AG20443 (cell line): ENCODE results near the gene MEGF6.

Experiments
- DNase-seq: peaks from one replicate; pipeline ENCODE4 v3.0.0; 2012; ENCODE audit warnings: low spot score, mixed read lengths

The MEGF6 gene

DNA sequence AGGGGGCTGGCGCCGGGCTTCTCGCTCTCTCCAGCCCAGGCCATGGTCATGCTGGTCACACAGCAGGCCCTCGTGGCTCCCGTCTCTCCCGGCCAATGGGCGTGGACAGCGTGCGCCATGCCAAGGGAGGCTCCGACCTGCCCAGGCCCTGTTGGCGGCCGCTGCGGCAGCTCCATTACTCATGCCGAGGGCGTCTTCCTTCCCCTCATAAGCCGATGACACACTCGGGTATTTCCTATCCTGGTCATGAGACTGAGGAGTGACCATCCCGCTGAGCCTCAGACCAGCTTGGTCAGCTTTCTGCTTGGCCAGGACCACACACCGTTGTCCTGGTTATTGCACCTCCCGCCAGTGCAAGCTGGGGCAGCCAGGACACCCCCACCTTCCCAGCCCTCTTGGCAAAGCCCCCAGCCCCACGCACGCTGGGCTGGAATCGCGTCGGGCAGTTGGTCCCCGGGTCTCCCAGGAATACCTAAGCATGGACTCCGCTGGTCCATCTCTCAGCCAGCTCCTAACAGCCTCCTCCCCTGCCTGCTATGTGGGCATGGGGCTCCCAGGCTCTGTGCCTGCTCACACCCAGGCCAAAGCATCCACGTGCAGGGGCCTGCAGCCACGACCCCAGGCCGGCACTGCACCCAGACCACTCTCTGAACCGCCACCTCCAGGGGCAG, 107.0 kb downstream of the MEGF6 start:
- peak; percentile 97 for DNase-seq

DNA sequence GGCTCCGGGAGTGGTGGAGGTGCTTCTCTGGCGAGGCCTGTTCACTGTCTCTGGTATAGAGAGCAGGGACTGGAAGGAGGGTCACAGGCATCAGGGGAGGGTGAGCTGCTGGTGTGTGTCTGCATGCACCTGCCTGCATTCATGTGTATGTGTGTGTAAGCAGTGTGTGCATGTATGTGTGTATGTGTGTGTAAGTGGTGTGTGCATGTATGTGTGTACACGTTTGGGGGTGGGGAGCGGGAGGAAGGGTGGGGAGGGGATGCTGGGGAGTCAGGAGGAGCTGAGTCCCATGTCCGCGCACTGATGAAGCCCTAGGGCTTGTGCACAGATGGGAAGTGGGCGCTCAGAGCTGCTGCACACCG, 107.8 kb downstream of the MEGF6 start:
- DNase-seq: no peak

DNA sequence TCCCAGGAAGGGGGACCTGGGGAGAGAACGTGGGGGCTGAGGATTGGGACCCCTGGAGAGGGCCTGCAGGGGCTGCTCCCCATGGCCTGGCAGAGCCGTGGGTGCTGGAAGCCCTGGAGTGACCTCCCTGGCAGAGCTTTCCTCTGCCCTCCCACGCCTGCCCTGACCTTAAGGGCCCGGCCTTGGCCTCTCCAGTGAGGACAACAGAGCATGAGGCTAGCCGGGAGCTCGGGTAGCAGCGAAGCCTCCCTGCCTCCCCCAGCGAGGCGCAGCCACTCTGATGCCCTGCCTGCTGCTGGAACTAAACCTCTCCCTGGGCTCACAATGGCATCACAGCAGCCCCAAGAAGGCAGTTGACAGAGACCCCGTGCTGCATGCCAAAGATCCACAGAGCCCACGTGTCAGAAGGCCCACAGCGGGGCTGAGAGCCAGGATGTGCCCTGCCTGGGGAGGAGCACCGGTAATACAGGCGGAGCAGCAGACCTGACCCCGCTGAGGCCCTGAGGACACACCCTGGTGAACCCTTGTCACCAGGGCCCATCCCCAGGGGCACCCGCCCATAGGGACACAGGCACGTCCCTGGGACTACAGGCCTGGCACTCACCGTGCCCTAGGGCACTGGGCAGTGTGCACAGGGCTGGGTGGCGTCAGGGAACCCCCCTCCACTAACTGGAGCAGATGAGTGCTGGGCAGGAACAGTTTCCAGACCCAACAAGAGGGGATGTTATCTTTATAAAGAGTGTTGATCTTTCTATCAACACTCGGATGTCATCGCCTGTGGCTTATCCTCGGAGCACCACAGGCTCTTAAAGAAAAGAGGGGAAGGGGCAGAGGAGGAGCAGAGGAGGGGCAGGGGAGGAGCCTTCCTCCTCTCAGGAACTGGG, 108.4 kb downstream of the MEGF6 start:
- DNase-seq: no peak

DNA sequence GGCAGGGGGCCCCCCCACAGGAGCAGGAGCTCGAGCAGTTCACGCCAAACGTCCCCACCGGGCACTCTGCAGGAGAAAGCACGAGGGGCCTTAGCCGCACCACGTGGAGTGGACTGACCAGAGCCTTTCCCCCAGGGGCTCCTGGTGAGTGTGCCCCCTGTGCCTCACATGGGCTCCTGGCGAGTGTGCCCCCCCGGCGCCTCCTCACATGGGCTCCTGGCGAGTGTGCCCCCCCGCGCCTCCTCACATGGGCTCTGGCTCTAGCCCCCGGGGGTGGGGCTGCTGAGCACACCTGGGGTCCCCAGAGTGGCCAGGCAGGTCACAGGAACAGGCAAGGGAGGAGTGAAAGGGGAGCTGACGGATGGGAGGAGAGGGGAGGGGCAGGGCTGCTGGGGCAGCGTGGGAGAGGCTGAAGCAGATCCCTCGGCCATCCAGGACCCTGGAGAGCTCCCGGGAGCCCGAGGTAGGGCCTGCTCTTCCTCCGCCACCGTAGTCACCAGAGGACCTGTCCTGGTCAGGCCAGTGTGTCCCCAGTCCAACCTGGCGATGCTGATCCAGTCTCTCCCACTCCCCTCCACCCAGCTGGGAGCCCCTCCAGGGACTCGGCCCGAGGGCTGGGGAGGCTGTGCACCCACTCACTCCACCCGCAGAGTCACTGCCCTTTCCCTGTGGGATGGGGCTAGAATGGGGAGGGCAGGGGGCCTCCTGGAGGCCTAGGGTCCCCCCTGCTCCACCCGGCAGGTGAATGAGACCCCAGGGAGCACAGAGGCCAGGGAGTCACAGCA, 109.3 kb downstream of the MEGF6 start:
- DNase-seq: peak; percentile 59

DNA sequence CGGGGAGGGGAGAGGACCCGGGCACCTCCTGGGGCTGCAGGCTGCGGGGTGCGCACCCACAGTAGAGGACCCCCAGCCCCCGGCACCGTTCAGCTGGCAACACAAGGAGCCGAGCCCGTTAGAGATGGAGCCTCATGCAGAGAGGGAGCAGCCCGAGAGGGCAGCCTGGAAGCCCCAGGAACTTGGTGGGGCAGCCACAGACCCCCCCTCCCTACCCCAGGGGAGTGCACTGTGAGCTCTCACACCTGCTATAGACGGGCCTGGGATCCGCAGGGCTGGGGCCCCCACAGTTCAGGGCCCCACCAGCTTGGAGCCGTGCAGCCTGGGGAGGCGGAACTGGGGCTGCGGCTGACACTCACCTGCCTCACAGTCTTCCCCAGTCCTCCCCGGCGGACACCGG, 109.9 kb downstream of the MEGF6 start:
- DNase-seq: no peak

DNA sequence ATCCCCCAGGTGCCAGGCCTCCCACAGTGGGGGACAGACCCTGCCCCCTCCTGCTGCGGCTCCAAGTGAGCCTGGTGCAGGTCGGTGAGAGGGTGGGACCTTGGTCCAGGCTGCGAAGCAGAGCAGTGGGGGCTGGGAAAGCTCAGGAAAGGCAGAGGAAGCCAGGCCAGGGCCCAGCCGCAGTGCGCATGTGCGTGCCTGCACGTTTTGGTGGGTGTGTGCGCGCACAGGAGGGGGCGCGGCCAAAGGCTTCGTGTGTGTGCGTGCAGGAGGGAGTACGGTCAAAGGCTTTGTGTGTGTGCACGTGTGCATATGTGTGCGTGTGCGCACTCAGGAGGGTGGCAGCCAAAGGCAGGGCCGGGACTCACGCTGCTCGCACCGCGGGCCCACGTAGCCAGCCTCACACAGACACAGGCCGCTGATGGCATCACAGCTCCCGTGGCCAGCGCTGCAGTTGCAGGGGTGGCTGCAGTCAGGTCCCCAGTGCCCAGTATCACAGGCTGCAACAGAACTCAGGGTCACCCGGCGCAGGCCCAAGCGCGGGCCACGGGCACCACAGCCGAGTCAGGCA, 111.0 kb downstream of the MEGF6 start:
- no peak for DNase-seq

DNA sequence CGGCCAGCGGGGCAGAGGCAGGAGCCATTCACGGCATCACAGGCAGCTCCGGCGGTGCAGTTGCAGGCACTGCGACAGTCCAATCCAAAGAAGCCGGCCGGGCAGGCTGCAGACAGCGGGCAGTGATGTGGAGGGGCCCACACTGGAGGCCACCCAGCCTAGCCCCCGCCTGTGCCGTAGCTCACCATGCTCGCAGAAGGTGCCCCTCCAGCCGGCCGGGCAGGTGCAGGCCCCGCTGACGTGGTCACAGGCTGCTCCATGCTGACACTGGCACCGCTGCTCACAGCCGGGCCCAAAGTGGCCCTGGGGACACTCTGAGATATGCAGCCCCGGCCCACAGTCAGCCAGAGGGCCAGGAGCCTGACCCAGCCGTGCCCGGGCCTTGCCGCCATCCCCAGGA, 111.7 kb downstream of the MEGF6 start:
- no peak for DNase-seq

DNA sequence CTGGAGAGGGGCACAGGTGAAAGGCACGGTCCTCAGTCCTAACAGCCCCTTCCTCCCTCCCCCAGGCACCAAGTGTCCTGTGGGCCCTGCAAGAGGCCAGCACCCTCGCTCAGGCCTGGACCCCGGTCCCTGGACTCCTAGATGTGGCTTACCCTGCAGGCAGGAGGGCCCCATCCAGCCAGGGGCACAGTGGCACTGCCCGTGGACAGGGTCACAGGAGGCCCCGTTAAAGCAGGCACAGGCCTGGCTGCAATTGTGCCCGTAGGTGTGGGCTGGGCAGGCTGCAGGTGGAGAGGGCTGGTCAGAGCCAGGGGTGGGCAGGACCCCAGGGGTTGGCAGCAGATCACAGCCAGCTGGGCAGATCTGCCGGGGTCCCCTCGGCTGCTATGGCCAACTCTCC, 112.3 kb downstream of the MEGF6 start:
- no peak for DNase-seq

DNA sequence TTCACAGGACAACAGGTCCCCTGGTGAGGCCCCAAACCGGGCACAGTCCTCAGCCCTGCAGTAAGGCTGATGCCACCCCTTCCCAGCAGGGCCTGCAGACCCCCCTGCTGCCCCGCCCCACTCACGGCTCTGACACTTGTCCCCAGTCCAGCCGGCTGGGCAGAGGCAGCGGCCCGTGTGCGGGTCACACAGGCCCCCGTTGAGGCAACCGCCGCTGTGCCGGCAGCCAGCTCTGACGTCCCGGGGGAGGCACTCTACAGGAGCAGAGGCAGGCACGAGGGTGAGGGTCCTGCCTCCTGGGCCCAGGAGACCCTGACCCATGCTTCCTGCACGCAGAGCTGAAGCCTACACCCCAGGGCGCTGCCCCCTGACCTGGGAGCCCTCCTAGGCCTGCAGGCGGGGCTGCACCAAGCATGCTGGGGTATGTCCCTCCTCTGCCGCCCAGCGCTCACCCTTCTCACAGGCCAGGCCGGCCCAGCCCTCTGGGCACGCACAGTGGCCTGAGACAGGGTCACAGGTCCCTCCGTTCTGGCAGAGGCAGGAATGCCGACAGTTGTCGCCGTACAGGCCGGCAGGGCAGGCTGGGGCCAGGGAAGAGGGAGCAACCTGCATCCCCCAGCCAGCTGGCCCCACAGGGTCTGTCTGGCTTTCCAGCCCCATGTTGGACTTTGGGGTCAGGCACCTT, 112.9 kb downstream of the MEGF6 start:
- DNase-seq: no peak

DNA sequence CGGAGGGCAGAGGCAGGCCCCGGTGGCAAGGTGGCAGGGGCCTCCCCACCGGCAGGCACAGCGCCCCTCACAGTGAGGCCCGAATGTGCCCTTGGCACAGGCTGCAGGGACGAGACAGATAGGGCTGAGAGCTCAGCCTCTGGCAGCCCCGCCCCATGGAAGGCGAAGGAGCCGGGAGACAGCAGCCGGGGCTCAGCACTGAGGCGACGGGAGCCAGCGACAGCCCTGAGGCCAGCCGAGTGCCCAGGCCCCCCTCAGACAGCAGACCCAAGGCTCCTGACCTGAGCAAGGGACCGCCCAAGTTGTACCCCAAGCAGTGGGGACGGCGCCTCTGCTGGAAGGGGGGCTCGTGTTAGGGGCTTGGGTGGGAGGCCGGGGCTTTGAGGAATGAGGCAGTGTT, 113.8 kb downstream of the MEGF6 start:
- DNase-seq: no peak

DNA sequence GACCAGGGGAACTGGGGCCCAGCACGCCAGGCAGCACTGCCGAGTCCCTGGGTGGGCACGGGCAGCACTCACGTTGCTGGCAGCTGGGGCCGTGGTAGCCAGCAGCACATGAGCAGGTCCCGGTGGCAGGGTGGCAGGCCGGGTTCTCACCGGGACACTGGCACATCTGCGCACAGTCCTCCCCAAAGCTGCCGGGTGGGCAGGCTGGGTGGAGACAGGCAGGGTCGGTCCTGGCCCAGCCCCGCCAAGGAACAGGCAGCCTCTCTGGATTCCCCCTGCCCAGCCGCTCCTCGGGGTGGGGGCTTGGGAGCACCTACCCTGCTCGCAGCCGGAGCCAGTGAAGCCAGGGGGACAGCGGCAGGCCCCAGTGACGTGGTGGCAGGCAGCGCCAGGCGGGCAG, 114.4 kb downstream of the MEGF6 start:
- DNase-seq: no peak

DNA sequence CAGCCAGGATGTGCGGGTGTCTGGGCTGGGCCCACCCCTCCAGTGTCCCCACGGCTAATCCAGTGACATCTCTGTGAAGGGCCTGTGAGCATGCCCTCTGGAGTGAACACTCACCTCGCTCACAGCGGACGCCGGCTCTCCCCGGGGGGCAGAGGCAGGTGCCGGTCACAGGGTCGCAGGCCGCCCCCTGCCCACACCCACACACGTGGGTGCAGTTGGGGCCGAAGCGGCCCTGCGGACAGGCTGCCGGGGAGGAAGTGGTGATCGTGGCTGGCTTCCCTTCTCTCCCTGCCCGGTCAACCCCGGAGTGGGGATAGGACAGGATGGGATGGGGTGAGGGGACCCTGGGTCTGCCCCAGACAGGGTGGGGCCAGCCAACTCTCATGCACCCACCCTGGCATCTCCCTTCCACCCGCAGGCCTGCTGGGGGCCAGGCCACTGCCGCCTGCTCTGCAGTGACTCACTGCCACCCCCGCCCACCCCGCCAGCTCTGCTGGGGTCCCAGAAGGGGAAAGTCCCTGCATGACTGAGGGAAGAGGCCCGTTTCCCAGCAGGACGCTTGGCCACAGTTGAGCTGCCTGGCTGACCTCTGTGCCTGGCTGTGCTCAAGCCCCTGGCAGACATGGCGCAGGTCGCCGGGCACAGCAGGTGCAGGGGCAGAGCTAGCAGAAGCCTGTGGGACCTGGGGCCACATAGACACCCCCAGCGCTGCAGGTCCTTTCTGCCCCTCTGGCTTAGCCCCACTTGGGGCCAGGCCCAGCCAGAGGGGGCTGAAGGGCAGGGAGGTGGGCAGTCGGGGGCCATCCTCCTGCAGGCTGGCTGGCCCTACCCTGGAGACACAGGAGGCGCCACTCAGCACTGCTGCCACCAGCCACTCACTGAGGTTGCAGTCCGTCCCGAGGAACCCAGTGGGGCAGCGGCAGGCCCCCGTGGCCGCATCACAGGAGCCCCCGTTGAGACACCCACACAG, 115.2 kb downstream of the MEGF6 start:
- no peak for DNase-seq

DNA sequence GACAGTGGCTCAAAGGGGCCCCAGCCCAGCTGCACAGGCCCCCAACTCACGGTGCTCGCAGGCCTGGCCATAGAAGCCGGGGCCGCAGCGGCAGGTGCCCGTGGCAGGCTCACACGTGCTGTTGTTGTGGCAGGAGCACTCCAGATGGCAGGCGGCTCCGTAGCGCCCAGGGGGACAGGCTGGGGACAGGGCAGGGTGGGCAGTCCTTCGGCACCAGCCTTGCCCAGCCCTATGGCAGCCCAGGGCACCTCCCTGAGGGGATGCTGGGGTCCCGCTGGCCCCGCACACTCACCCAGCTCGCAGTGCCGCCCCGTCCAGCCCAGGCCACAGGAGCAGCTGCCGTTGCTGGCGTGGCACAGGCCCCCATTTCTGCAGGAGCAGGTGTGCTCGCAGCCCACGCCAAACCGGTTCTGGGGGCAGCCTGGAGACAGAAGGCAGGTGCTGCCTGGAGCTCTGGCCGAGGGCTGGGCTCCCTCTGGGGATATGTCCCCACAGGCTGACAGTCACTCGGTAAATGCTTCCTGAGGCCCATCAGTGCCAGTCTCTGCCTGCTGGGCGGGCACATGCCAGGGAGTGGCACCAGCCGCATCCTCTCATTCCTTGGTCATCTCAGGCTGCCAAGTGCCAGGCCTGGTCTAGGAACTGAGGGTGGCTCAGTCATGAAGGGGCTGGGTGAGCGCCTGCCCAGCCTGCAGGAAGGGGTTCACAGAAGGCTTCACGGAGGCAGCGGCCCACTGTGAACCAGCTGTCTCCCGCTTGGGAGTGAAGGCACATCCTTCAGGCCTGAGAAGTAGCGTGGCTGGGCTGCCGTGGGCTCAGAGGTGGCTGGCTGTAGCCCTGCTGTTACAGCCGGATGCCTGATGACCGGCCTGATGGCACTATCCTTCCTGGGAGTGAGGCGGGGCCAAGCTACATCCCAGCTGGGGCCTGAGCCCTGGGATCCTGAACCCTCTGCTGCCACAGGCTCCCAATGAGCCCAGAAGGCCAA, 116.7 kb downstream of the MEGF6 start:
- no peak for DNase-seq

DNA sequence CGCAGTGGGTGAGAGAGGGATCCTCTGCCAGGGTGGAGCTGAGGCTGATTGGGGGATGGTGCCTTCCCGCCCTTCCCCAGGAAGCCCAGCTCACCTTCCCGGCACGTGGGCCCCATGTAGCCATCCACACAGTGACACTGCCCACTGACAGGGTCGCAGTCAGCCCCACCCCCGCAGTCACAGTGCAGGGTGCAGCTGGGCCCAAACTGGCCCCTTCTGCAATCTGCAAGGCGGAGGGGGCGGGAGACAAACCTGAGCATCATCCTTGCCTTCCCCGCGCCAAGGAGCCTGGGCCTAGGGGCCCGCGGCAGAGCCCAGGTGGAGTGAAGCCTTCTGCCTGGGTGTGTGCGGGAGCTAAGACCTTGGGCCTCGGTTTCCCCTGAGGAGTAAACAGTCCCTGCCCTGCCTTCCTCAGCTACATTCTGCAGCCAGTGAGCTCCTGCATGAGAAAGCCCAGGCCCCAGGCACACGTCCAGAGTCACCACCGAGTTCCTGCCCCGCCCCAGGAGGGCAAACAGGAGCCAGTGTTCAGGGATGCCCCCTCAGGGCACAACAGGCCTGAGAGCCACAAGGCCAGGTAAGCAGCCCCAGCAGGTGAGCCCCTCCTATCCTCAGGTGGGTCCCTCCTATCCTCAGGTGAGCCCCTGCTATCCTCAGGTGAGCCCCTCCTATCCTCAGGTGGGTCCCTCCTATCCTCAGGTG, 118.6 kb downstream of the MEGF6 start:
- DNase-seq: no peak

DNA sequence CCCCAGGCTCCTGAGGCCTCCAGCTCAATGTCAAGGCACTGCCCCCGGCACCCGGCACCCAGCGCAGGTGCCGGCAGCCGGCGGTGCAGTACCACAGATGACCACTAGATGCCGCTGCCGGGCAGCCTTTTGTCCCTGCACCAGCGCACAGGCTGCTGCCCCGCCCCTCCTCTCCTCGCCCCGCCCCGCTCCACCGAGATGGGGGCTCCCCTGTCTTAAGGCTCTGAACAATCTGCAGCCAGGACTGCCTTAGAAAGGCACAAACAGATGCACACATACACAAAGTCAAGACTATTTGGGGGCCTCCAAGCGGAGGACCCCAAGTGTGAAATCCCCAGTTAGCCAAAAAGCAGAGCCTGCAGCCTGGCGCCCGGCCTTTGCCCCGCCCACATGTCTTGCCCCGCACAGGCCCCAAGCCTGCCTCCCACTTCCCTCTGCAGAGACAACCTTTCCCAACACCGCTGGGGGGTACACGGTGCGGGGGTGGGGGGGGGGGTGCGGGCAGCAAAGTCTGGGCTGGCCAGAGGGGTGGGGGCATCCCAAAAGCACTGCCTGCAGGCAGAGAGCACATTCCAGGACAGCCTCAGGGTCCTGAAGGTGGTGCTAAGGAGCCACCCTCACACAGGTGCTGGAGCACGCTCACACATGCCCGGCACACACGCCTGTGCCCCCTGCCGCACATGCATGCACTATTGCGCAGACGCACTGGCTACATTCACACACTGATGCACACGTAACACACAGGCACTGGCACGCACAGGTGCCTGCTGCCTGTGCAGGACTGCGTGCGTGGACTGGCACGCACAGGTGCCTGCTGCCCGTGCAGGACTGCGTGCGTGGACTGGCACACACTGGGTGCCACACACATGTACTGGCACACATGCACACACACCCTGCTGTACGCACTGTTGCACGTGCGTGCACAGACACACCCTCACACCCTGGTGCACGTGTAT, 119.7 kb downstream of the MEGF6 start:
- DNase-seq: peak; percentile 92

DNA sequence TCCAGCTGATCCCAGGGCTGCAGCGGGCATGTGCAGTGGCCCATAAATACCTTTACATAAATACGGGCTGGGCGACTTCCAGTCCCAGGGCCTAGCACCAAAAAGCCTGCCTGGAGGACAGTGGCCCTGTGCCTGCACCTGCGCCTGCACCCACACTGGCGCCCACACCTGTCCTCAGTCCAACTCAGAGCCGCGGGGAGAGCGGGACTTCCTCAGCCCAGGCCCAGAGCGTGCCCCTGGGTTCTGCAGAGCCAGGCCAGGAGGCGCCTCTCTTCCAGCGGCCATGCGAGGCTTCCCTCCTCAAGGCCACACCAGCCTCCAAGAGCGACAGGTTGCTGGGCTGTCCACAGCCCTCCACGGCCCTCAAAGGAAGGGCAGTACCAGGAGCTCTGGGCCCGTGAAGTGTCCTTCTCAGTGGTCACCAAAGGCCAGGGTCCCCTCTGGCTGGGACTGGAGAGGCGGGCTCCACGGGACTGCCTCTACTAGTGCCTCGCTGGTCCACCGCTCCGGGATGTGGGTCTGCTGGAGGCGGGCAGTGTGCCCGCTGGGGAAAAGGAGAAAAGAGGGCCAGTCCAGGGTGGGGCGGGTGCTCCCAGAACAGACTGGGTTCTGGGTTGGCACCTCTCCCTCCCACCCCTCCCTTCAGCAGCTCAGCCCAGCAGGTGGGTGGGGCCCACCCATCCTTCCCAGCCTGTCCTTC, 121.1 kb downstream of the MEGF6 start:
- no peak for DNase-seq

DNA sequence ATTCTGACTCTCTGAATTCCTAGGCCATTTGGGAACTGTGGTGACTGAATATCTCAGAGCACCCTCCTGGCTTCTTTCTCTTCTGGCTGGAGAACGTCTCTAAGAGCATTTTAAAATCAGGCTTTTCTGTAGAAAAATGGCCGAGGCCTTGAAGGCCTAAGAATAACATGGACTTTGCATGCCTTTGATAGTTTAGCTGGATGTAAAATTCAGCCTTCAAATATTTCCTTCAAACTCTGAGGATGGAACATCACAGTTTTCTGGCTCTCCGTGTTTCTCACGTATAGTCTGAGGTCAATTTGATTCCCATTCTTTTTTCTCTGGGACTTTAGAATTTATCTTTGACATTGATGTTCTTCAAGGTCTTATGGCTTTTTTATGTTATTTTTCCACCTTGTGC, 122.9 kb downstream of the MEGF6 start:
- no peak for DNase-seq
